Left kidney (tissue), 2 donors: ENCODE results near the gene GOSR1. TPM values are rescaled to one million over a fixed set of nuclear protein-coding genes. Genes with fewer than 3 reads are reported as not detected.
"Not testable (repeated sequence)": the region's sequence is repeated elsewhere in the genome, so short reads cannot be mapped to it uniquely, and the experiment has no call there.

Experiments used
- DNase-seq: peaks from one replicate; pipeline ENCODE4 v3.0.0-alpha.2; 2013
- polyA plus RNA-seq: library from polyadenylated mRNA; unstranded; fragments of 120-200 nt; gene quantifications from one replicate; pipeline ENCODE4 v1.2.1, GENCODE V29; 2013; ENCODE audit not compliant: insufficient read length

The GOSR1 gene
- polyA plus RNA-seq, 1 donor, result 64.8 TPM

DNA sequence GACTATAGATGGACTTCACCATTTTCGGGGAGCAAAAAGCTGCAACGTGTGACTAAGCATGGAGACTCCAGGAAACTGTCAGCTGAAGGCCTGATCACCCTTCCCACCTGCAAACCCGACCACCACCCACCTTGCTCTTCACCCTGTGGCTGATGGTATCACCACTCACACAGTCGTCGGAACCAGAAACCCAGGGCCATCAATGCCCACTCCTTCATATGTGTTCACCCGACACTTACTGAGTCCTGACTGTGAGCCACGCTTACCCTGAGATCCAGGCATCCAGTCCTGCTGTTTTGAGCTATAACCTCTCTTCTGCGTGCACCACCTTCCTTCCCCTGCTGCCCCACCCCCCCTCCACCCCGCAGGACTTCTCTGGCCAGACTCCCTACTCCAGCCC, 97.1 kb downstream of the GOSR1 start:
- DNase-seq, result not testable (repeated sequence)

DNA sequence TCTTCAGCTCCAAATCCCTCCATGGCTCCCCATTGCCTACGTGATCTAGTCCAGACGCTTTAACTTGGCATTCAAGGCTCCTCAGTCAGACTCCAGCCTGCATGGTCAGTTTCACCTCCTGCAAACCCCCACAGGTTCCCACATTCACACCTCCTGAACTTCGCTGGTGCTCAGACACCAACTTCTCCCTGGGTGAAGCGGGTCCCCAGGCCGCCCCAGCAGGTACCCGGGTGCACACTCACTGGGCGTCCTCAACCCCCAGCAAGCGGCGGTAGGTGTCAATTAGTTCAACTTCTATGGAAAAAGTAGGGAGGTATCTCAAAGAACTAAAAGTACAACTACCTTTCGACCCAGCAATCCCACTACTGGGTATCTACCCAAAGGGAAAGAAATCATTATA, 97.6 kb downstream of the GOSR1 start:
- not testable (repeated sequence) for DNase-seq

- not testable (repeated sequence) for DNase-seq
These were observed 98.6 kb downstream of the GOSR1 start for GRCh38 chr17:30575648-30576325.

DNA sequence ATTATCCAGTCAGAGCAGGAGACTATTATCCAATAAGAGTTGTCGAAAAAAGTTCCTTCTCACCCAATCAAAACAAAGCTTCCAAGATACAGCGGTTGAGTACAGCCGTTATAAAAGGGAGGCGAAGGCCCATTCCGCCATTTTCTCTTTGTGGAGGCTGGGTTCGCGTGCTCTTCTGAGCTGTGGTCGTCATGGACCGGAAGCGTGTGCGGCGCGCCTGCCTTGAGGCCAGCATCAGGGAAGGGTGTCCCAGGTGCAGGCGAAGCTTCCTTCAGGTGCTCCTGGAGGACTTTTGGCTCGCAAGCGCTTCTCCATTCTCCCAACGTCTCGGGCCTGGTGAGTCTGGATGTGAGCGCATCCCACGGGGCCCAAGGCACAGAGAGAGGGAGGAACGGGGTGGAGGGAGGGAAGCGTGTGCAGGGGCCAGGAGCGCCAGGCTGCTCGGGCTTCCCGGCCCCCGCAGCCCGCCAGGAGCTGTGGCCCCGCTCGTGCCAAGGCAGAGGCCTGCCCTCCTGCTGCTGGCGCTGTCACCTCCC, 99.2 kb downstream of the GOSR1 start:
- DNase-seq, result no peak

Other genes with a start within 250 kb of the GOSR1 start
- gene SLC6A4, start 241.7 kb upstream of the GOSR1 start, polyA plus RNA-seq, result 0.62 TPM
- 100 TPM for gene BLMH, start 185.5 kb upstream of the GOSR1 start, polyA plus RNA-seq
- 0.78 TPM for gene TMIGD1, start 143.4 kb upstream of the GOSR1 start, polyA plus RNA-seq
- 96.0 TPM for gene CPD, start 98.5 kb upstream of the GOSR1 start, polyA plus RNA-seq